ENCODE results near the gene PALM. TPM values are rescaled to one million over a fixed set of nuclear protein-coding genes. Genes with fewer than 3 reads are reported as not detected.
A peak's percentile ranks its signal among the peaks of the same experiment; 100 is the strongest.

The PALM gene
- total RNA-seq, 6 experiments from 2014 or later, result 4.6 to 12.7 (median 7.1) TPM

DNA sequence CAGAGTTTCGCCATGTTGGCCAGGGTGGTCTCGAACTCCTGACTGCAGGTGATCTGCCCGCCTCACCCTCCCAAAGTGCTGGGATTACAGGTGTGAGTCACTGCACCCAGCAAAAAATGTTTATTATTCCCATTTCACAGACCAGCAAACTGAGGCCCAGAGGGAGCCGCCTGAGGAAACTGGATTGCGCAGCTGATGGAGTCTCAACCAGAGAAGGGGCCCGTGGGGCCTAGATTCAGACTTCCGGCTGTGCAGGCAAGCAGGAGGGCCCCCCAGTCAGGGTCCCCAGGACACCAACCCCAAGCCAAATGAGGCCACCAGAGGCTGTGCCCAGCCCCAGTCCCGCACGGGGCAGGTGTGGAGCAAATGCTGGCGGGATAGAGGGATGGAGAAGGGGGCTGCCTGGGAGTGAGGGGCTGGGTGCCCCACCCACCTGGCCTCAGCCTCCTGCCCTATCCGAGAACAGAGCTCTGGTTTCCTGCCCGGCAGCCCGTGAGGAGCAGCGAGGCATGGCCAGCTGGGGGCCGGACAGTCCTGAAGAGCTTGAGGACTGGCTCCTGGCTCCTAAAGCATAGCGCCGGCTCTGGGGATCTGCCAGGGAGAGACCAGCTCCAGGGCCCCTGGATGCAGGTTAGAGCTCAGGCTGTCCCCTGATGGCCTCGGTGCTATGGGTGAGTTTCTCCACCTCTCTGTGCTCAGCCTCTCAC lies 64.1 kb downstream of the PALM start:
- no peaks in the 10 kb centered on the region for H3K27me3 ChIP-seq
- intact Hi-C loops (cut with DNase I), result no loop called here
- no peak for TF ChIP-seq POLR2A (IDR thresholded peaks at IDR 0.05)
- 100% methylated on average over 3 of the region's 18 CpGs for WGBS (ENCODE audit: insufficient coverage, low coverage, low lambda C conversion rate, missing lambda C conversion rate)
- H3K9me3 ChIP-seq, result no peaks in the 10 kb centered on the region
- H3K36me3 ChIP-seq, result no peaks in the 10 kb centered on the region
- H3K4me3 ChIP-seq, result no peak overlapping the region
- ATAC-seq (peak in 2 of 4 donors; percentile 6 to 14), DNase-seq (no peak)
- no peak overlapping the region for H3K27ac ChIP-seq
- H3K4me1 ChIP-seq, result no peaks in the 10 kb centered on the region

GRCh38 chr19:776549-776948 lies 67.8 kb downstream of the PALM start:
- no peak for DNase-seq
- no peak for ATAC-seq
- intact Hi-C loops (cut with DNase I), result no loop called here
- H3K4me1 ChIP-seq, result no peaks in the 10 kb centered on the region
- H3K27ac ChIP-seq, result no peak overlapping the region
- H3K4me3 ChIP-seq, result no peak overlapping the region
- H3K9me3 ChIP-seq, result no peaks in the 10 kb centered on the region
- no peak for TF ChIP-seq CTCF (IDR thresholded peaks at IDR 0.05)
- TF ChIP-seq POLR2A (IDR thresholded peaks at IDR 0.05), result no peak
- H3K27me3 ChIP-seq, result no peaks in the 10 kb centered on the region
- no peaks in the 10 kb centered on the region for H3K36me3 ChIP-seq
- WGBS (ENCODE audit: insufficient coverage, low coverage, low lambda C conversion rate, missing lambda C conversion rate), result 89% methylated on average over 11 of the region's 18 CpGs

DNA sequence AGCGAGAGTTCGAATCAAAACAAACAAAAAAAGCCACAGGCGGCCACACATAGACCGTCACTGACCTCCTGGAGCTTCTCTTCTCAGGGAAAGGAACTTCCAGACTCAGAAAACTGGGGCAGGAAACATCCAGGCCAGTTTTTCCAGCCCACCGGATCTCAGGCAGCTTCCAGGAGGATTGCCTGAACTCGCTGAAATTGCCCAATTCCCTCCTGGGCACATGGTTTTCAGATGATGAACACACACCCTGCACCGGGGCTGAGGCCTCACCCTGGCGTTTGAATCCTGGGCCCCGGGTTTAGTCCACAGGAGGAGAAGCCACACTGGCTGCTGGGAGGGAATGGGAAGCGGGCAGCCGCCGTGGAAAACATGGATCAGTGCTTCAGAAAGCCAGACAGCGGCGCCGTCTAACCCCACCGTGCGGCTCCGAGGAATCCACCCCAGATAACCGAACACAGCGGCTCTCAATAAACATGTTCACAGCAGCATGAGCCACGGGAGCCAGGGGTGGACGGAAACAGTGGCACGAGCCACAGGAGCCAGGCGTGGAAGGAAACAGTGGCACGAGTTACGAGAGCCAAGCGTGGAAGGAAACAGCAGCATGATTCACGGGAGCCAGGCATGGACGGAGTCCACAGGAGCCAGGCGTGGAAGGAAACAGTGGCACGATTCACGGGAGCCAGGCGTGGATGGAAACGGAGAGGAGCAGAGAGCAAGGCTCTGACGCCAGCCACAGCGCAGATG lies 70.3 kb downstream of the PALM start:
- peaks cover 0 to 2% (median 0%) of the 10 kb centered on the region in 4 donors for H3K4me1 ChIP-seq
- TF ChIP-seq CTCF (IDR thresholded peaks at IDR 0.05), result no peak
- peak; percentile 16 for TF ChIP-seq POLR2A (IDR thresholded peaks at IDR 0.05)
- DNase-seq, result peak in 2 of 3 donors; percentile 54 to 70
- H3K36me3 ChIP-seq, result no peaks in the 10 kb centered on the region
- no peak overlapping the region for H3K4me3 ChIP-seq
- H3K27me3 ChIP-seq, result no peaks in the 10 kb centered on the region
- ATAC-seq, result peak; percentile 57 to 81 (median 70)
- intact Hi-C loops (cut with DNase I), result no loop called here
- H3K9me3 ChIP-seq, result no peaks in the 10 kb centered on the region
- peak overlapping the region in 1 of 3 donors; percentile 22 for H3K27ac ChIP-seq
- 29% methylated on average over 20 of the region's 36 CpGs for WGBS (ENCODE audit: insufficient coverage, low coverage, low lambda C conversion rate, missing lambda C conversion rate)

DNA sequence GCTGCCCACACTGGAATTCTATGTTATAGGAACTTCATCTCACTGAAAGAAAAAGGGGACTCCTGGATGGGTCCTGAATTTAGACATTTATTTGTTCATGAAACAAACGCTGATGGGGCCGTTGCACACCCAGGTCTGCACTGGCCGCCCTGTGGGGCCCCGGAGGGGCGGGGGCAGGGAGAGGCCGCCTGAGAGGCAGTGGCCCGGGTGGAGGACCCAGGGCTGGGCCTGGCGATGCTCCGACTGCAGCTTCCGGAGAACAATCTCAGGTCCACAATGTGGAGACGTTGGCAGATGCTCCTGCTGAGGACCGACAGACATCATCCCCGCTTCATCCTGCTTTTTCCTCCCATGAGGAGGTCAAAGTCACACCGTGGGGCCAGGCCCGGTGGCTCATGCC lies 72.2 kb downstream of the PALM start:
- TF ChIP-seq CTCF (IDR thresholded peaks at IDR 0.05), result no peak
- TF ChIP-seq POLR2A (IDR thresholded peaks at IDR 0.05), result no peak

DNA sequence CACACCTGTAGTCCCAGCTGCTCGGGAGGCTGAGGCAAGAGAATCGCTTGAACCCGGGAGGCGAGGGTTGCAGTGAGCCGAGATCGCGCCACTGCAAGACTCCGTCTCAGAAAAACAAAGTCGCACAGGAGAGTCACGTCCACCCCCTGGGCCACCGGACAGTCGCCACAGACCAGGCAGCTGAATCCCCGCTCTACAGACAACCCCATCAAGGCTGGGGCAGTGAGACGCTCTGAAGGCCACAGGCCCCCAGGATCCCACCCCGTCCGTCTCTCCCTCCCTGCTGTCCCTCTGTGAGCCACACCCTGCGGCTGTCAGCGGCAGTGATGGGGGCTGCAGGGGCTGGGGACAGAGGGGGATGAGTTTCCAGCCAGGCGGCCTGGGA lies 73.1 kb downstream of the PALM start:
- DNase-seq, result no peak
- H3K9me3 ChIP-seq, result no peaks in the 10 kb centered on the region
- peak overlapping the region in 1 of 3 donors; percentile 47 for H3K27ac ChIP-seq
- H3K4me3 ChIP-seq, result no peak overlapping the region
- peaks cover 0 to 2% (median 0%) of the 10 kb centered on the region in 4 donors for H3K4me1 ChIP-seq
- ATAC-seq, result no peak
- 93% methylated on average over 8 of the region's 19 CpGs for WGBS (ENCODE audit: insufficient coverage, low coverage, low lambda C conversion rate, missing lambda C conversion rate)
- intact Hi-C loops (cut with DNase I), result no loop called here
- TF ChIP-seq CTCF (IDR thresholded peaks at IDR 0.05) (no peak), POLR2A (IDR thresholded peaks at IDR 0.05) (no peak)
- H3K36me3 ChIP-seq, result no peaks in the 10 kb centered on the region
- no peaks in the 10 kb centered on the region for H3K27me3 ChIP-seq

More for the DNA sequence above, 72.2 kb downstream of the PALM start:
- peaks cover 0 to 2% (median 0%) of the 10 kb centered on the region in 4 donors for H3K4me1 ChIP-seq
- 95% methylated on average over 4 of the region's 15 CpGs for WGBS (ENCODE audit: insufficient coverage, low coverage, low lambda C conversion rate, missing lambda C conversion rate)
- H3K4me3 ChIP-seq, result no peak overlapping the region
- H3K9me3 ChIP-seq, result no peaks in the 10 kb centered on the region
- DNase-seq (no peak), ATAC-seq (no peak)
- no peaks in the 10 kb centered on the region for H3K36me3 ChIP-seq
- intact Hi-C loops (cut with DNase I), result no loop called here
- no peak overlapping the region for H3K27ac ChIP-seq
- no peaks in the 10 kb centered on the region for H3K27me3 ChIP-seq
